Stimulated activated naive CD8-positive, alpha-beta T cell treated with anti-CD3 and anti-CD28 coated beads, Interleukin-15, amount 100 ng/mL, for 72 hours (primary cell): ENCODE data around the gene C8G.

Experiments used
- ATAC-seq: fragments of 150-1000 bp; cut with Tn5 transposase; 2 replicates; pipeline ENCODE4 v1.10.0; 2021; ENCODE audit warnings: mild to moderate bottlenecking, moderate library complexity
- DNase-seq, 2 donors: peaks; one replicate each; pipeline ENCODE4 v3.0.0; 2021 to 2022
- H3K27ac Mint-ChIP-seq, 2 donors: one replicate each; pipeline ENCODE4 v1.8.0; 2022; ENCODE audit warnings: mild to moderate bottlenecking in 2 of 2, mixed read lengths in 2 of 2, moderate library complexity in 2 of 2
- H3K27me3 Mint-ChIP-seq: one replicate; pipeline ENCODE4 v1.8.0; 2022; ENCODE audit warnings: mixed read lengths
- H3K4me1 Mint-ChIP-seq: one replicate; pipeline ENCODE4 v1.8.0; 2022; ENCODE audit warnings: mild to moderate bottlenecking, mixed read lengths
- H3K4me3 Mint-ChIP-seq, 2 donors: one replicate each; pipeline ENCODE4 v1.8.0; 2022; ENCODE audit warnings: mild to moderate bottlenecking in 2 of 2, mixed read lengths in 2 of 2, moderate library complexity in 1 of 2
- H3K9me3 Mint-ChIP-seq, 2 donors: one replicate each; pipeline ENCODE4 v1.8.0; 2022; ENCODE audit warnings: mixed read lengths in 2 of 2

C8G gene

GRCh38 chr9:136944519-136945332, at the start of gene C8G, which contains the start of gene FBXW5:
TSS of gene C8G (plus strand) at chr9:136945243. CDS start at chr9:136945321, 78 bp downstream.
TSS of gene FBXW5 (minus strand) at chr9:136944738. CDS start at chr9:136944083, 655 bp downstream.
- ATAC-seq (peak; percentile 81), DNase-seq (peak; percentile 97 to 98)
- Mint-ChIP-seq H3K4me3 (peak within 1 kb of the TSS; percentile 82 to 83), H3K27me3 (no peaks in the 10 kb centered on the region), H3K9me3 (no peaks in the 10 kb centered on the region), H3K4me1 (peaks cover 35% of the 10 kb centered on the region), H3K27ac (peak within 1 kb of the TSS in 1 of 2 donors; percentile 95)

DNA sequence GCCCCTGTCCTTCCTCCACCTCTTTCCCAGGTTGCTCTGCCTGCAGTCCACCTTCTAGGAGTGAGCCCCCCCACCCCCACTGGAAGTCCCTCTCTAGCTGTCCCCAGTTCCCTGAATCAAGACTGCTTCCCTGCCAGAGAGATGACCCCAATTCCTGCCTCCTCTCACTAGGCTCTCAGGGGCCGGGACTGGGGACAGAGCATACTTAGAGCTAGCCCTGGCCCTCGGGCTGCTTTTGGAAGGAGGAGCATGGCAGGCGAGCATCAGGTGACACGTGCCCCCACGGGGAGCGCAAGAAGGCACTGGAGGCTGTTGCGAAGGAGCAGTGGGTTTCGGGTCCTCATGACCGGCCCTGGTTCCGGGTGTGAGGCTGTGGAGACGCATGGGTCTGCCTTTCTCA, 49.0 kb upstream of the C8G start:
- Mint-ChIP-seq H3K9me3 (no peaks in the 10 kb centered on the region), H3K4me1 (peaks cover 62% of the 10 kb centered on the region), H3K27ac (peak overlapping the region in 1 of 2 donors; percentile 37), H3K27me3 (no peaks in the 10 kb centered on the region), H3K4me3 (no peak overlapping the region)
- DNase-seq (no peak), ATAC-seq (no peak)

- no peaks in the 10 kb centered on the region for H3K9me3 Mint-ChIP-seq
- H3K4me1 Mint-ChIP-seq: peaks cover 81% of the 10 kb centered on the region
- H3K27ac Mint-ChIP-seq: no peak overlapping the region
- no peak for DNase-seq
- ATAC-seq: no peak
- H3K4me3 Mint-ChIP-seq: no peak overlapping the region
- H3K27me3 Mint-ChIP-seq: no peaks in the 10 kb centered on the region
Measured at GRCh38 chr9:136898483-136899100, 46.5 kb upstream of the C8G start.

- ATAC-seq (no peak), DNase-seq (no peak)
- Mint-ChIP-seq H3K27ac (no peak overlapping the region), H3K4me3 (no peak overlapping the region), H3K9me3 (no peaks in the 10 kb centered on the region), H3K27me3 (no peaks in the 10 kb centered on the region), H3K4me1 (peaks cover 79% of the 10 kb centered on the region)
Measured at GRCh38 chr9:136899196-136899595, 45.8 kb upstream of the C8G start.

GRCh38 chr9:136900556-136900955, 44.5 kb upstream of the C8G start:
- no peak for ATAC-seq
- Mint-ChIP-seq H3K9me3 (no peaks in the 10 kb centered on the region), H3K27me3 (no peaks in the 10 kb centered on the region), H3K4me3 (peak overlapping the region in 1 of 2 donors; percentile 16), H3K4me1 (peaks cover 76% of the 10 kb centered on the region), H3K27ac (peak overlapping the region; percentile 9 to 77)
- no peak for DNase-seq

GRCh38 chr9:136900988-136901515, 44.0 kb upstream of the C8G start:
- peak overlapping the region; percentile 57 to 96 for H3K27ac Mint-ChIP-seq
- peak overlapping the region; percentile 83 to 84 for H3K4me3 Mint-ChIP-seq
- DNase-seq: no peak
- no peaks in the 10 kb centered on the region for H3K27me3 Mint-ChIP-seq
- H3K4me1 Mint-ChIP-seq: peaks cover 72% of the 10 kb centered on the region
- no peaks in the 10 kb centered on the region for H3K9me3 Mint-ChIP-seq
- ATAC-seq: no peak

DNA sequence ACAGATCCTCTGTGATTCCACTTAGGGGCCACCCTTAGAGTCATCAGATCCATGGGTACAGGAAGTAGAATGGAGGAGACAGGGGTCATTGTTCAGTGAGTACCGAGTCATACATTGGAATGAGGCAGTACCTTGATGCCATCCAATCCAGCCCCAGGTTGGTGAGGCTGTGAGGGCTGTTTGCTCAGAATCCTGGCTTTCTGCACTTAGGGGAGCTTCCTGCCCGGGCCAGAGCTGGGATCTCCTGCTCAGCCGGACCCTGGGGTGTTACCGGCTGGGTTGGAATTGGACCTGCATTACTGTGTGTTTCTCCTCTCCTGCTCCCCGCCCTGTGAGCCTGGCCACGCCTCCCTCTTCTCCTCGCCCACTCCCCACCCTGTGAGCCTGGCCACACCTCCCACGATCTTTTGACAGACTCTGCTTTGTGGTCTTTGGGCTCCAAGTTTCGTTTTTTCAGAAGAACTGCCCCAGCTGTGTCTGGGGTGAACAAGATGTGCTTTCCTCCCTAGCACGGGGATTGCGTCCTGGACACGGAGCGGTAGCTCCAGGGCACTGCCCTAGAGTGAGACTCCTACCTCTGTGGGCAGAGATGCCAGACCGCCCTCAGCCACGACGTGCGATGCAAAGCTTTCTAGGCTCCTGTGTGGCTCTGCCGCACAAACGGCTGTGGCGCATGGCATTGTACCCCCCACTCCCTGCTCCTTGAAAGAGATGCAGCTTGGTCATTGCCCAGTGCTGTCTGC, 43.4 kb upstream of the C8G start:
- H3K27me3 Mint-ChIP-seq: no peaks in the 10 kb centered on the region
- no peaks in the 10 kb centered on the region for H3K9me3 Mint-ChIP-seq
- ATAC-seq: peak; percentile 83
- H3K4me1 Mint-ChIP-seq: peaks cover 72% of the 10 kb centered on the region
- peak; percentile 68 to 76 for DNase-seq
- H3K4me3 Mint-ChIP-seq: peak overlapping the region; percentile 83 to 84
- peak overlapping the region; percentile 96 for H3K27ac Mint-ChIP-seq

DNA sequence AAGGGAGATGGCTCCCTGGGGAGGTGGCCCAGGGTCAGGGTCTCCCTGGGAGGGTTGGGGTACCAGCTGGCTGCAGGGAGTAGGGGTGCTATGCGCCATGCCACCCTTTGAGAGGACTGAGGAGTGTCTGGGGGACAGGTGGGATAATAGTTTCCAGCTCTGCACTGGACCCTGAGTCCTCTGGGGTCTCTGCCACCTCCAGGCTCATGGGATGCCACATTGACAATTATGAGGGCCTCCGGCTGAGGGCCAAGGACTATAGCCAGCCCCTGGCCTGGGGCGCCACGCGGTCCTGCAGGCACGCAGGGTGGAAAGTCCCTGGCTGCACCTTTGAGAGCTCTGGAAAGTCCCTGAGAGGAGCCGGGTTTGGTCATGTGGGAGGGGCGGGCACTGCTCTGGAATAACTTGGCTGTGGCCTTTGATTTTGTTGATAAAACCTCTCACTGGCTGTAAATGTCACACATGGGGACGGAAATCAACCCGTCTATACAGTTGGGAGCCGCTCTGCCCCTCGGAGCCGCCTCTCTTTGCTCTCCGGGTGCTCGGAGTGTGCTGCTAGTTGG, 42.7 kb upstream of the C8G start:
- DNase-seq (peak; percentile 78 to 88), ATAC-seq (peak; percentile 93)
- peaks cover 72% of the 10 kb centered on the region for H3K4me1 Mint-ChIP-seq
- no peaks in the 10 kb centered on the region for H3K9me3 Mint-ChIP-seq
- peak overlapping the region; percentile 83 to 84 for H3K4me3 Mint-ChIP-seq
- no peaks in the 10 kb centered on the region for H3K27me3 Mint-ChIP-seq
- H3K27ac Mint-ChIP-seq: peak overlapping the region; percentile 96

DNA sequence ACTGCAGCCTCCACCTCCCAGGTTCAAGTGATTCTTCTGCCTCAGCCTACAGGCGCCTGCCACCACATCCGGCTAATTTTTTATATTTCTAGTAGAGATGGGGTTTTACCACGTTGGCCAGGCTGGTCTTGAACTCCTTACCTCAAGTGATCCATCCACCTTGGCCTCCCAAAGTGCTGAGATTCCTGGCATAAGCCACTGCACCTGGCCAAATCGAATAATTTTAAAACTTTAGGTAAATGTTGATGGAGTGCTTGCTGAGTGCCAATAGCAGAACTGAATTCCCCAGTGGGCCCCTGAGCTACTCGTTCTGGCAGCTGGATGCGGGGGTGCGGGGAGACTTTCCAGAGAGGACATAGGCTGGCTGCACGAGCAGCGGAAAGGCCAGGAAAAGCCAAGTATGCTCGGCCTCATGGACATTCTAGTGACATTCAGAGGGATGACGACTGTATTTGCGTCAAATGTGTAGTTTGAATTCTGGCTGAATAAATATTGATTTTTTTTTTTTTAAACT, 41.9 kb upstream of the C8G start:
- no peak for DNase-seq
- no peak for ATAC-seq
- H3K4me3 Mint-ChIP-seq: no peak overlapping the region
- H3K27ac Mint-ChIP-seq: peak overlapping the region; percentile 87 to 96
- H3K9me3 Mint-ChIP-seq: no peaks in the 10 kb centered on the region
- H3K27me3 Mint-ChIP-seq: no peaks in the 10 kb centered on the region
- peaks cover 72% of the 10 kb centered on the region for H3K4me1 Mint-ChIP-seq

DNA sequence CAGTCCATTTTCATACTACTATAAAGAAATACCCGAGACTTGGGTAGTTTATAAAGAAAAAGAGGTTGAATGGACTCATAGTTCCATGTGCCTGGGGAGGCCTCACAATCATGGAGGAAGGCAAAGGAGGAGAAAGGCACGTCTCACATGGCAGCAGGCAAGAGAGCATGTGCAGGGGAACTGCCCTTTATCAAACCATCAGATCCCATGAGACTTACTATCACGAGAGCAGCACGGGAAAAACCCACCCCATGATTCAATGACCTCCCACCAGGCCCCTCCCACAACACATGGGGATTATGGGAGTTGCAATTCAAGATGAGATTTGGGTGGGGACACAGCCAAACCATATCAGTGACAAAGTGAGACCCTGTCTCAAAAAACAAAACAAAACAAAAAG, 38.8 kb upstream of the C8G start:
- no peak for DNase-seq
- no peak for ATAC-seq
- Mint-ChIP-seq H3K27ac (peak overlapping the region in 1 of 2 donors; percentile 19), H3K4me1 (peaks cover 43% of the 10 kb centered on the region), H3K9me3 (no peaks in the 10 kb centered on the region), H3K4me3 (no peak overlapping the region), H3K27me3 (no peaks in the 10 kb centered on the region)

- peaks cover 33% of the 10 kb centered on the region for H3K4me1 Mint-ChIP-seq
- DNase-seq: no peak
- no peak overlapping the region for H3K4me3 Mint-ChIP-seq
- ATAC-seq: no peak
- no peaks in the 10 kb centered on the region for H3K9me3 Mint-ChIP-seq
- H3K27me3 Mint-ChIP-seq: no peaks in the 10 kb centered on the region
- H3K27ac Mint-ChIP-seq: peak overlapping the region in 1 of 2 donors; percentile 5
Measured at GRCh38 chr9:136907011-136907914, 37.8 kb upstream of the C8G start.

DNA sequence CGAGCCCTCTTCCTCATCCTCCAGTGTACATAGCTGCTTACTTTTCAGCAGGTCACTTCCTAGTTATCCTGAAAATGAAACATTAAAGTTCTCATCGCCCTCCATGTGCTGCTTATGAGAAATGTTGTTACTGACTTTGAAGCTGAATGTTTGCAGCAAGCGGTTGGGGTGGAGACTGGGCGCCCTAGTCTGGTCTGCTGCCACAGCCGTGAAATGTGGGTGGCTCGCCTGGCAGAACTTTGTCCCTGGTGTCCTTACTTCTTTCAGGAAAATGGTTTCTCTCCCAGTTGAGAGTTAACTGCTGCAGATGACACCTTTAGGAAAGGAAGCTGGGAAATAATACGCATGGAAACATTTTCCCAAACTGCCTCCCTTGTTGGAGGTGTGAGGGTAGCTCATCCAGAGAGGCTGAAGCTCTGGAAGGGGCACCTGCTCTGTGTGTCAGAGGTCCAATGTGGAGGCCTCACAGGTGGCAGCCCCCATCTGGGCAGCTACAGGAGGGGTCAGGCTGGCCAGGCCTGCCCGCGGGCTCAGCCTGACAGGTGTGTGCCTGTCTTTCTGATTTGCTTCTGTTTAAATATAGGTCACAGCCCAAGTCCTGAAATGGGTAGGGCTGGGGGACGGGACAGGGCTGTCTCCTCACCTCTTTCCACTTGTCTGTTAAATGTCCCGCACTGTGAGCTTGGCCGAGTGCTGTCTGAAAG, 34.7 kb upstream of the C8G start:
- Mint-ChIP-seq H3K27ac (peak overlapping the region; percentile 21 to 89), H3K9me3 (no peaks in the 10 kb centered on the region), H3K4me1 (peaks cover 10% of the 10 kb centered on the region), H3K27me3 (no peaks in the 10 kb centered on the region), H3K4me3 (no peak overlapping the region)
- DNase-seq (no peak), ATAC-seq (no peak)

DNA sequence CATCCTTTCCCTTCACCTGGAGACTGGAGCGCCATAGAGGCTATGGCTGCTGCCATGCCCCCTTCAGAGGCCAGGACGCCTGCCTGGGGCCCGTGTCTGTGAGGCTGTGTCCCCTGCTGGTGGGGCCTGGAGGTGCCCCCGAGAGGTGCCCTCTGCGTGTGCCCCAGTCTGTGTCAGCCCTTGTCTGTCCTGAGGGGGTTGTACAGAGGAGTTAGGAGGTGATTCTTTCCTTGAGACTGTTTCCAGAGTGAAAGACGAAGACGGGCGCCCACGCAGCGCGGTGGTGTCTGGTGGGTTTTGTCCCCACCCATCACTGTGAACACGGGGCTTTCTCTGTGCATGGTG, 34.2 kb upstream of the C8G start:
- Mint-ChIP-seq H3K4me3 (no peak overlapping the region), H3K9me3 (no peaks in the 10 kb centered on the region), H3K27ac (peak overlapping the region in 1 of 2 donors; percentile 21), H3K4me1 (peaks cover 14% of the 10 kb centered on the region), H3K27me3 (no peaks in the 10 kb centered on the region)
- DNase-seq (no peak), ATAC-seq (peak; percentile 59)
